Measurements from ENCODE around the gene ITGB3BP.
"Not testable (repeated sequence)": the region's sequence is repeated elsewhere in the genome, so short reads cannot be mapped to it uniquely, and the experiment has no call there.

The ITGB3BP gene, protein sequence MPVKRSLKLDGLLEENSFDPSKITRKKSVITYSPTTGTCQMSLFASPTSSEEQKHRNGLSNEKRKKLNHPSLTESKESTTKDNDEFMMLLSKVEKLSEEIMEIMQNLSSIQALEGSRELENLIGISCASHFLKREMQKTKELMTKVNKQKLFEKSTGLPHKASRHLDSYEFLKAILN

DNA sequence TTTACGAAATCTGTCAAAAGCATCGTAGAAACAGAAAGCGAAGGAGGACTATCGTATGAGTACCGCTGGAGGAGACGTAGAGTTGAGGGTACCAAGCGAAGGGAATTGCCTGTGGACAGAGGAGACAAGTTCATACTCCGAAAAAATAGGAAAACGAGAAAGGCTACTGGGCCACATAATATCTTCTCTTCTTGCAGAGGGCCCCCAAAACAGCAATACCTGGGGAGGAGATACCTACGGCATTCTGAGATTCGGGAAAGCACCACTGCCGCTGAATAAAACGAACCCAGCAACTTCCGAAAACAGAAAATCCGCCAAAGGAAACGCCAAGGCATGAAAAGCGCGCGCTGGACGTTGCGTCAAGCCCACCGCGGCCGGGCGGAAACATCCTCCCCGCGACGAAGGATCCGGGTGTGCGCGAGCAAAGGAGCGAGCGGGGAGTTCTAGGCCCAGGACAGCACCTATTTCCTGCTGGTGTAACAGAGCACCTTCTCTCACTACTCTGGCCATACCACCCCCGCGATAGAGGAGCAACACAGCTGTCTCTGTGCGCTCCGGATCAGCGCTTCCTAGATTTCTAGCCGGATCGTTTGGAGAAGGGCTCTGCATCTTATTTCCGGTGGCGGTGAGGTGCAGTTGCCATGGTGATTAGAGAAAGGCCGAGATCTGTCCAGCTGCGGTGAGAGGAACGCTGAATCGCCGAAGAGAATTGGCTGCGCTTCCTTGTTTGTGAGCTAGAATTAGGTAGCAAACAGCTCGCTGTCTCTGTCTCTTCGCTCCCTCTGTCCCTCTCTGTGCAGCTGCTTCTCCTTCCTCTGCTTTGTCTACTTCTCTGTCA, at the start of gene ITGB3BP, which contains the start of gene EFCAB7:
TSS of gene ITGB3BP (minus strand) at position 335 of the 838 bp plus-strand sequence. CDS start at position 243, 92 bp downstream.
TSS of gene EFCAB7 (plus strand) at position 635 of the 838 bp plus-strand sequence. CDS start 2,048 bp downstream, outside the sequence.
- FAIRE-seq, result no peak

GRCh38 chr1:63572686-63573085, 49.7 kb upstream of the ITGB3BP start:
- not testable (repeated sequence) for FAIRE-seq

- no peak for FAIRE-seq
These were observed 46.8 kb upstream of the ITGB3BP start for GRCh38 chr1:63569640-63570316.

DNA sequence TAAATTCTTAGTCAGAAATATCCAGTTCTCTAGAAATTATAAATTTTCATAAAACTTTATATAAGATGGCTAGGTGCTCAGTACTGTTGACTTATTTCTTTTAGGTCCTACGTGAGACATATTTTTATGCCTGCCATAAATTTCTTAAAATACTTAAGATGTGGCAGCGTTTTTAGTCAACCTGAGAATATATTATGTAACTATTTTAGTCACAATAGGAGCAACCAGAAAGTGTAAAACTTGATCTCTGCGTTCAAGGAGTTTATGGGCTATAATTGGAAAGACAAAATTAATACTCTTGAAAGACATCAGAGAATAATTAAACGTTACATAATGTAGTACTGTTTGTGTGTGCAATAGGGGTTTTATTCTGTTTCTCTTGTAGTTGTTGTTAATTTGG, 46.0 kb upstream of the ITGB3BP start:
- FAIRE-seq, result no peak

DNA sequence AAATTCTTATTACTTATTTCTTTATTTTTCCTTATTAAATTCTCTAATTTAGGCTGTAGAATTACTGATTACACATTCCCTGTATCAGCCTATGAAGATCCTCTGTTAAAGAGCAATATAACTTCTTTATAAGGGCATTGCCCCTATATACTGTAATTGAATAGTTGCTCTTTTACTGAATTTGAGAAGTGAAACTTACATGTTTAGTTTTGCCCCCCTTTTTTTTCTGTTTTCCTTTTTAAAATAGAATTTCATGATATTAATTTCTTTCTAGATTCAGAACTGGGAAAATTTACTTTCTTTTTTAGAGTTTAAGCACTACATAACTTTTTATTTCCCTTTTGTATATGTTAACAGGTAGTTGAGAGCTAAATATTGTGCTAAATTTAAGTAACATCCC, 40.7 kb upstream of the ITGB3BP start:
- no peak for FAIRE-seq

- no peak for FAIRE-seq
These were observed 36.3 kb upstream of the ITGB3BP start for GRCh38 chr1:63559357-63559756.

DNA sequence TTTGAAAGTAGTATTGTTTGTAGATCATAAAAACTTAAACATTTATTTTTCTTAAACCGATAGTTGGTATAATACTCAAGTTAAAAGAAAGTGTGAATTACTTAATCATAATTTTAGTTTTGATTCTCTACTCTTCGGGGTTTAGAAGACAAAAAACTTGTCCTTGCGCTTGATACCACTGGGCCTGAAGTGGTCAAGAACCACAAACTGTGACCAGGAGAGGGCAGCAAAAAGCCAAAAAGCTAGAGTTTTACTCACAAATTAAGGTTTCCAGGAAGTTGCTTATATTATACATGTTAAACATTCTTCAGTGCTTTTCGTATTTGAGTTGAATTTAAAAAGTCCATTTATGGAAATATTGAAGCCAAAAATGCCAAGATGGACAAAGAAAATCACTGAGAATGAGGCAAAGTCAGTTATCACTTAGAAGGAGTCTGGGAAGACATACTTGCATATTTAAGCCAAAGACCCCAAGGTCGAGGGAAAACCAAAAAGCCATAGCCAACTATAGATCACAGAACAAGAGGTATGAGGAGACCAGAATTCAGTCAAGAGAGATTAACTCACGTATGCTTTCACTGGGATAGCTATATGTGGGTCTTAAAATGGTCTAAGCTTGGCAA, 34.5 kb upstream of the ITGB3BP start:
- no peak for FAIRE-seq

- FAIRE-seq, result no peak
These were observed 32.5 kb upstream of the ITGB3BP start for GRCh38 chr1:63555480-63555879.

GRCh38 chr1:63548877-63549276, 25.9 kb upstream of the ITGB3BP start:
- FAIRE-seq, result no peak

GRCh38 chr1:63548303-63548702, 25.3 kb upstream of the ITGB3BP start:
- FAIRE-seq, result no peak

GRCh38 chr1:63547621-63548294, 24.7 kb upstream of the ITGB3BP start:
- FAIRE-seq, result no peak

- FAIRE-seq, result no peak
These were observed 22.8 kb upstream of the ITGB3BP start for GRCh38 chr1:63545780-63546179.

GRCh38 chr1:63537940-63538339, 14.9 kb upstream of the ITGB3BP start:
- FAIRE-seq, result peak; percentile 47

DNA sequence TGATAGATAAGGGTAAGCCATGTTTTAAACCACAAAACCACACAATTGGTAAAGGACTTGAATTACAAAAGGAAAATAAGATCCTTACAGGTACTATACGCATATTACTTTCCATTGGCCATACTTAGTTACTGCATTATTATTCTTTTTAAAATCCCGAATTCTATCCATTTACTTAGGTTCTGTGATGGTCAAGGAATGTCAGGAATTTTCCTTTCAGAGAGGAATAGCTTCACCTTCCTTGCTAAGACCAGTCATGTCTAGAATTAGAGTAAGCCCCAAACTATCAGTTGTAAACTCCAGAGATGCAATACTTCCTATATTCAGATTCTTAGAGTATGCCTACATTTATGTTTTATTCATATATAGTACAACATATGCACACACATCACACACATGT, 14.0 kb upstream of the ITGB3BP start:
- no peak for FAIRE-seq

- FAIRE-seq, result no peak
These were observed 11.4 kb upstream of the ITGB3BP start for GRCh38 chr1:63534406-63534805.

DNA sequence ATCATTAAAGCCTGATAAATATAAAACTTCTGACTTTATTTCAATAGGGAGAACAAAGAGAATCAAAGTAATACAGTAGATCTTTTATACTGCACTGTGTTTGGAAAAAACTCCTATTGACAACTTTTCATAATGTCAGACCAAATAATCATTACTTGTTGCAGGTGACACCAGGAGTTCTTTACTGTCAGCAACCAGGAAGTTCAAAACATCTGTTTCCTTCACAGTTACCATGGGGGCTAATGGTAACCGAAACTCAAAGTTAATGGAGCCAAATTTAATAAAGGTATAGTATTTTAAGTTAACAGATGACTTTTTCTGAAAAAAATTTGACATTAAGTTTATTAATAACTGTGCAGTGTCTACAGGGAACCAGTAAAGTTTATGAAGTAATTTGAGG, 10.9 kb upstream of the ITGB3BP start:
- FAIRE-seq, result no peak

DNA sequence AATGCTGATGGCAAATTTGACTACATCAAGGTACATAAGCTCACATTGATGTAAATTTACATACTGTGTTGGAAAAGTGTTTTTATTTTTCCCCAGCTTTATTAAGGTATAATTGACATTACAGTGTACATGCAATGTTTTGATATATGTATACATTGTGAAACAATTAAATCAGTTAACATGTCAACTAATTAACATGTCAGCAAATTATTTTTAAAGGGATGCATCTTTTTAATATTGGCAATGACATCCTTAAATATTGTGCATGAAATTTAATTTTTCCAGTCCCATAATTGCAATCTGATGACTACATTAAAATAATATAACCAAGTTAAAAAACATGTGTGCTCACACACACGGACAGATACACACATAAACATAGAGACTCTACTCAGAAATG, 9.7 kb upstream of the ITGB3BP start:
- FAIRE-seq, result no peak

- FAIRE-seq, result no peak
These were observed 1.2 kb upstream of the ITGB3BP start for GRCh38 chr1:63524201-63524600.

DNA sequence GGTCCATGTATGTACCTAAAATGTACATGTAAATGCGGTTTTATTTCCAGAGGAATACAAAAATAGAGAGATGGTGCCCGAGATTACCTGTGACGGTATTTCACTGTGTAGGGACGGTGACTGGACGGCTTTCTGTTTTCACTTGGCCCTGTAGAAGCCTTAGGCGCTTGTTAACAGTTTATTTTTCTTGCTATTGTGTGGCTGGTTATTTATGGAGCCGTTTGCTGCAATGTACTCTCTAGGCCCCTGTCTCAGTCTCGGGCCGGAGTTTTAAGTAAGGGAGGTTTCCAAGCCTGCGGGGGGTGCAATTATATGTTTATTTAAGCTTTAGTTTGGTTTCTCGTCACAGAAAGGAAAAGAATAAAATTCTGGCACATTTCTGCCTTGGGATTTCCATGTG, 713 bp upstream of the ITGB3BP start:
- FAIRE-seq, result no peak

DNA sequence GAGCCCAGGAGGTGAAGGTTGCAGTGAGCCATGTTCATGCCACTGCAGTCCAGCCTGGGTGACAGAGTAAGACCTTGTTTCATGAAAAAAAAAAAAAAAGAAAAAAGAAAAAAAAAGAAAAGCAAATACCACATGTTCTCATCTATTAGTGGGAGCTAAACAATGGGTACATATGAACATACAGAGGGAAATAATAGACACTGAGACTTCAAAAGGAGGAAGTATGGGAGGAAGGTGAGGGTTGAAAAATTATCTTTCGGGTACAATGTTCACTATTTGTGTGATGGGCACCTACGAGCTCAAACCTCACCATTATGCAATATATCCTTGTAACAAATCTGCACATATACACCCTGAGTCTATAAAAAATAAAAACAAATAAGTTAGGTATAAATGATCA, 6.4 kb downstream of the ITGB3BP start:
- no peak for FAIRE-seq

- FAIRE-seq, result no peak
These were observed 10.4 kb downstream of the ITGB3BP start for GRCh38 chr1:63512584-63512983.

DNA sequence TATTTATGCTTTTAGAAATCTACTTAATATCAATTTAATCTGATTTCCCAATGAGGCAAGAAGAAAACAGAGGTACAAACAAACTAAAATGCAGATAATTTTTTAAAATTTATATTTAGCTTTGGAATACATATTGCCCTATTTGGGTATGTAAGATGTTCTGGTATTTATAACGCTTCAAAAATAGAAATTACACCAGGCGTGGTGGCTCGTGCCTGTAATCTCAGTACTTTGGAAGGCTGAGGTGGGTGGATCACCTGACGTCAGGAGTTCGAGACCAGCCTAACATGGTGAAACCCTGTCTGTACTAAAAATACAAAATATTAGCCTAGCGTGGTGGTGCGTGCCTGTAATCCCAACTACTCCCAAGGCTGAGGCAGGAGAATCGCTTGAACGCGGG, 13.3 kb downstream of the ITGB3BP start:
- FAIRE-seq, result no peak

GRCh38 chr1:63506782-63507181, 16.2 kb downstream of the ITGB3BP start:
- no peak for FAIRE-seq
